GM12878 (cell line): ENCODE results near the gene GID8. TPM values are rescaled to one million over a fixed set of nuclear protein-coding genes. Genes with fewer than 3 reads are reported as not detected.

Experiments used
- ATAC-seq: fragments of 200-7000 bp; cut with Tn5 transposase; 3 replicates; pipeline ENCODE4 v1.9.1; 2020; ENCODE audit warnings: mild to moderate bottlenecking, moderate library complexity
- BruUV-seq: library from RNA; stranded (reverse); fragments of 400-500 nt; replicated peaks from 2 replicates; lab custom pipeline; 2021; lab: Mats Ljungman, UMichigan
- CTCF ChIA-PET: fragments of 300-600 bp; sonication (Branson Sonifier 250); formaldehyde crosslinking; extraction: SDS; loops from one replicate; lab custom pipeline; 2021; ENCODE audit warnings: inconsistent platforms; lab: Yijun Ruan, JAX
- POLR2A ChIA-PET: fragments of 350-600 bp; formaldehyde crosslinking; extraction: SDS; loops from one replicate; lab custom pipeline; 2021; ENCODE audit warnings: inconsistent platforms; lab: Charles Lee
- RAD21 ChIA-PET: fragments of 300-600 bp; sonication (Branson Sonifier 250); formaldehyde crosslinking; loops from one replicate; lab custom pipeline; 2023; ENCODE audit warnings: antibody characterized with exemption; ENCODE audit not compliant: unreplicated experiment; lab: Charles Lee
- SMC1A ChIA-PET: fragments of 300-600 bp; sonication (Branson Sonifier 250); formaldehyde crosslinking; loops from one replicate; lab custom pipeline; 2023; ENCODE audit not compliant: unreplicated experiment, uncharacterized antibody; lab: Charles Lee
- DNase-seq: peaks from one replicate; pipeline ENCODE4 v3.0.0-alpha.2; 2011; ENCODE audit warnings: low read depth, low spot score
- FAIRE-seq: peaks from 3 replicates; lab custom pipeline; 2011; peaks lifted over from hg19 to GRCh38; lab: Jason Lieb, UNC
- H2AFZ ChIP-seq: 2 replicates; pipeline ENCODE4 v1.6.0; 2011; ENCODE audit warnings: low read depth, low read length, control low read depth; ENCODE audit not compliant: control insufficient read depth
- H3K27ac ChIP-seq: 2 replicates; pipeline ENCODE4 v1.5.1; 2011; ENCODE audit warnings: control low read depth; ENCODE audit not compliant: control insufficient read depth, insufficient read depth
- H3K27me3 ChIP-seq, 2 experiments: replicated peaks in 1 of 2; 2 replicates each; pipeline versions ENCODE4 v1.6.0 to v1.6.1; 2011; ENCODE audit warnings: low read length in 1 of 2; ENCODE audit not compliant: control insufficient read depth in 2 of 2, insufficient read depth in 2 of 2
- H3K36me3 ChIP-seq, 2 experiments: 2 replicates each; pipeline ENCODE4 v1.5.1; 2011; ENCODE audit warnings: low read length in 1 of 2; ENCODE audit not compliant: control insufficient read depth in 2 of 2, insufficient read depth in 2 of 2
- H3K4me1 ChIP-seq: 2 replicates; pipeline ENCODE4 v1.6.1; 2011; ENCODE audit warnings: mild to moderate bottlenecking, low read length, moderate library complexity, mixed read lengths; ENCODE audit not compliant: control insufficient read depth, insufficient read depth
- H3K4me2 ChIP-seq: 2 replicates; pipeline ENCODE4 v1.6.0; 2011; ENCODE audit warnings: control low read depth; ENCODE audit not compliant: control insufficient read depth, insufficient read depth
- H3K4me3 ChIP-seq: fragments of 200-600 bp; sonication (generic); 2 replicates; pipeline ENCODE4 v1.5.1; 2016
- H3K79me2 ChIP-seq: 2 replicates; pipeline ENCODE4 v1.6.0; 2011; ENCODE audit warnings: low read length; ENCODE audit not compliant: control insufficient read depth, insufficient read depth
- H3K9ac ChIP-seq: 2 replicates; pipeline ENCODE4 v1.8.0; 2011; ENCODE audit warnings: low read length, control low read depth, mixed read lengths; ENCODE audit not compliant: control insufficient read depth, insufficient read depth
- H3K9me3 ChIP-seq: replicated peaks from 3 replicates; pipeline ENCODE4 v1.5.1; 2011; ENCODE audit warnings: mild to moderate bottlenecking, low read length; ENCODE audit not compliant: control insufficient read depth, insufficient read depth
- H4K20me1 ChIP-seq: 2 replicates; pipeline ENCODE4 v1.6.0; 2011; ENCODE audit not compliant: control insufficient read depth, insufficient read depth
- KDM1A ChIP-seq: fragments of 200-600 bp; sonication (generic); IDR thresholded peaks from 2 replicates; pipeline ENCODE4 v1.6.1; 2016; ENCODE audit warnings: borderline replicate concordance
- MTA3 ChIP-seq: IDR thresholded peaks from 2 replicates; pipeline ENCODE4 v1.6.1; 2012; ENCODE audit warnings: low read length, inconsistent platforms, borderline replicate concordance
- NFYA ChIP-seq: IDR thresholded peaks from 2 replicates; pipeline ENCODE4 v1.6.1; 2011; ENCODE audit warnings: low read depth, mild to moderate bottlenecking, low read length, improper control_type of control experiment, borderline replicate concordance
- NFYB ChIP-seq: IDR thresholded peaks from 2 replicates; pipeline ENCODE4 v1.6.1; 2011; ENCODE audit warnings: low read depth, mild to moderate bottlenecking, low read length, improper control_type of control experiment, moderate library complexity; ENCODE audit not compliant: insufficient read depth
- NR2C1 ChIP-seq: fragments of 450-650 bp; IDR thresholded peaks from 2 replicates; pipeline ENCODE4 v1.6.1; 2017; ENCODE audit warnings: antibody characterized with exemption, mild to moderate bottlenecking, moderate library complexity
- SMAD5 ChIP-seq: IDR thresholded peaks from 2 replicates; pipeline ENCODE4 v1.6.1; 2016; ENCODE audit warnings: antibody characterized with exemption, low read depth
- SP1 ChIP-seq: IDR thresholded peaks from one replicate; pipeline ENCODE4 v1.6.1; 2011; ENCODE audit warnings: low read depth, low read length
- TCF12 ChIP-seq: IDR thresholded peaks from 2 replicates; pipeline ENCODE4 v1.6.1; 2011; ENCODE audit warnings: low read depth, mild to moderate bottlenecking, low read length
- TCF7 ChIP-seq: IDR thresholded peaks from 2 replicates; pipeline ENCODE4 v1.6.1; 2014; ENCODE audit warnings: antibody characterized with exemption, borderline replicate concordance
- ZNF384 ChIP-seq: IDR thresholded peaks from 2 replicates; pipeline ENCODE4 v1.6.1; 2012; ENCODE audit warnings: low read depth, mild to moderate bottlenecking, low read length, improper control_type of control experiment, borderline replicate concordance
- WGBS: methylation state at CpG from one replicate; pipeline ENCODE4 v1.1.6; 2016; ENCODE audit warnings: low lambda C conversion rate; ENCODE audit not compliant: insufficient replicate concordance, insufficient coverage; ENCODE audit errors: missing lambda C conversion rate; 5-methylcytosine and 5-hydroxymethylcytosine counted together
- in situ Hi-C: fragments of 300-500 bp; cut with MboI; formaldehyde crosslinking; loops from 9 replicates; pipeline ENCODE4 v1.14.3; 2018; ENCODE audit warnings: mixed read lengths
- intact Hi-C: fragments of 100-400 bp; cut with micrococcal nuclease; formaldehyde crosslinking; loops from one replicate; pipeline ENCODE4 v1.14.2; 2022; ENCODE audit not compliant: unreplicated experiment
- polyA plus RNA-seq, 11 experiments: library from polyadenylated mRNA; depleted of rRNA in 4 of 11; unstranded in 6 of 11; stranded (reverse) in 5 of 11; fragments of >200 nt; fragmentation: Nextera tagmentation in 4 of 11; fragmentation: Illumina TruSeq in 1 of 11; extraction: Ambion mirVana in 4 of 11; extraction: Trizol in 1 of 11; gene quantifications; 1 replicate in 1 of 11; 2 replicates in 10 of 11; pipeline versions ENCODE4 v1.2.1 to v1.2.3, GENCODE V29; 2011 to 2016; ENCODE audit warnings: inconsistent platforms in 2 of 11, missing spikeins in 2 of 11, low read depth in 1 of 11
- total RNA-seq, 4 experiments: library from RNA; depleted of rRNA in 3 of 4; stranded (reverse); fragments of >200 nt in 3 of 4; fragmentation: Illumina TruSeq in 1 of 4; extraction: Trizol in 1 of 4; gene quantifications; 2 replicates each; pipeline versions ENCODE4 v1.2.1 to v1.2.3, GENCODE V29; 2013 to 2021
- TF ChIP-seq, protein P1 (sequence below): fragments of 450-650 bp; IDR thresholded peaks from 2 replicates; pipeline ENCODE4 v1.6.1; 2016; ENCODE audit warnings: mild to moderate bottlenecking
- TF ChIP-seq, protein P2 (sequence below): IDR thresholded peaks from 2 replicates; pipeline ENCODE4 v1.6.1; 2012; ENCODE audit warnings: low read length, inconsistent platforms

The GID8 gene
- total and polyA plus RNA-seq, 10 of the 15 experiments (the other 5 are each of a cell fraction or from before 2014, with no cell fraction given) = 12.0 to 33.8 (median 22.2) TPM

DNA sequence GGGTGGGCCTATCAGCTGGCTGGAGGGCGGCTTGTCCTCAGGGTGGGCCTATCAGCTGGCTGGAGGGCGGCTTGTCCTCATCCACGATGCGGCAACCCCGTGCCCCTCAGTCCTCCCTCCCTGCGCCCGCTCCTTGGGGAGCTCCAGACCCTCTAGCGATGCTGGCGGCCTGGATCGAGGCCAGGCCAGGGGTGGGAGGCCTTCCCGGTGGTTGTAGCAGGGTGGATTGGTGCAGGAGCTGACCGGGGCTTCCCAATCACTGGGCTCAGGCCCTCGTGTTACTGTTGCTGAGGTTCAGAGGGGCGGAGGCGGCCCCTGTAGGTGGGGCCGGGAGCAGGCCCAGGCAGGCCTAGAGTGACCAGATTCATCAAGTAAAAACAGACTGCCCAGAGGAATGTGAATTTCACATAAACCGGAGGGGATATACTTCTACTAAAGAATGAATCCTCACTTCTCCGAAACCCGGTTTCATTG is 23.4 kb downstream of the GID8 start:
- SMC1A ChIA-PET = no interaction called here
- no peaks in the 10 kb centered on the region for H3K27me3 ChIP-seq
- ATAC-seq = no peak
- in situ Hi-C loops = no loop called here
- H3K9me3 ChIP-seq = no peaks in the 10 kb centered on the region
- H3K79me2 ChIP-seq = no peaks in the 10 kb centered on the region; the same call in none of the 2 replicates
- H3K27ac ChIP-seq = no peak overlapping the region
- no peak overlapping the region for H3K9ac ChIP-seq
- H3K36me3 ChIP-seq = peaks cover 16 to 34% of the 10 kb centered on the region in 2 experiments; a peak in 3 of 4 replicates
- TF ChIP-seq NR2C1 = no peak
- TF ChIP-seq SP1 = no peak
- TF ChIP-seq ZNF384 = no peak
- TF ChIP-seq KDM1A = no peak
- TF ChIP-seq, protein P1, sequence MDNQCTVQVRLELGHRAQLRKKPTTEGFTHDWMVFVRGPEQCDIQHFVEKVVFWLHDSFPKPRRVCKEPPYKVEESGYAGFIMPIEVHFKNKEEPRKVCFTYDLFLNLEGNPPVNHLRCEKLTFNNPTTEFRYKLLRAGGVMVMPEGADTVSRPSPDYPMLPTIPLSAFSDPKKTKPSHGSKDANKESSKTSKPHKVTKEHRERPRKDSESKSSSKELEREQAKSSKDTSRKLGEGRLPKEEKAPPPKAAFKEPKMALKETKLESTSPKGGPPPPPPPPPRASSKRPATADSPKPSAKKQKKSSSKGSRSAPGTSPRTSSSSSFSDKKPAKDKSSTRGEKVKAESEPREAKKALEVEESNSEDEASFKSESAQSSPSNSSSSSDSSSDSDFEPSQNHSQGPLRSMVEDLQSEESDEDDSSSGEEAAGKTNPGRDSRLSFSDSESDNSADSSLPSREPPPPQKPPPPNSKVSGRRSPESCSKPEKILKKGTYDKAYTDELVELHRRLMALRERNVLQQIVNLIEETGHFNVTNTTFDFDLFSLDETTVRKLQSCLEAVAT = no peak
- TF ChIP-seq NFYA = no peak
- TF ChIP-seq SMAD5 = no peak
- TF ChIP-seq, protein P2, sequence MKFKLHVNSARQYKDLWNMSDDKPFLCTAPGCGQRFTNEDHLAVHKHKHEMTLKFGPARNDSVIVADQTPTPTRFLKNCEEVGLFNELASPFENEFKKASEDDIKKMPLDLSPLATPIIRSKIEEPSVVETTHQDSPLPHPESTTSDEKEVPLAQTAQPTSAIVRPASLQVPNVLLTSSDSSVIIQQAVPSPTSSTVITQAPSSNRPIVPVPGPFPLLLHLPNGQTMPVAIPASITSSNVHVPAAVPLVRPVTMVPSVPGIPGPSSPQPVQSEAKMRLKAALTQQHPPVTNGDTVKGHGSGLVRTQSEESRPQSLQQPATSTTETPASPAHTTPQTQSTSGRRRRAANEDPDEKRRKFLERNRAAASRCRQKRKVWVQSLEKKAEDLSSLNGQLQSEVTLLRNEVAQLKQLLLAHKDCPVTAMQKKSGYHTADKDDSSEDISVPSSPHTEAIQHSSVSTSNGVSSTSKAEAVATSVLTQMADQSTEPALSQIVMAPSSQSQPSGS = no peak
- TF ChIP-seq TCF7 = no peak
- no peak for TF ChIP-seq NFYB
- TF ChIP-seq TCF12 = no peak
- TF ChIP-seq MTA3 = no peak
- TF ChIP-seq, all 136 proteins: peak for 0
- ChIA-PET POLR2A (no interaction called here), RAD21 (no interaction called here), CTCF (interaction anchor here (1.2 kb wide), 1 partner anchor 138 kb away, joined by 3 read pairs; no protein-coding TSS in a partner anchor)
- 93% methylated on average over 15 of the region's 19 CpGs for WGBS
- no peaks in the 10 kb centered on the region for H4K20me1 ChIP-seq
- H2AFZ ChIP-seq = no peak overlapping the region
- H3K4me1 ChIP-seq = no peaks in the 10 kb centered on the region
- no peak overlapping the region for H3K4me2 ChIP-seq
- DNase-seq (no peak), FAIRE-seq (no peak)
- intact Hi-C loops = no loop called here
- no peak overlapping the region for H3K4me3 ChIP-seq
- BruUV-seq = no TSS peak
